Sciatic nerve (tissue), 2 donors: Measurements from ENCODE around the gene FBXO3. TPM values are rescaled to one million over a fixed set of nuclear protein-coding genes. Genes with fewer than 3 reads are reported as not detected.

Experiments used
- ATAC-seq: fragments of 200-7000 bp; cut with Tn5 transposase; one replicate; pipeline ENCODE4 v1.9.1; 2020; ENCODE audit warnings: mild to moderate bottlenecking, moderate library complexity
- DNase-seq: peaks from one replicate; pipeline ENCODE4 v3.0.0-alpha.2; 2020; ENCODE audit warnings: low spot score
- intact Hi-C: fragments of 100-400 bp; cut with DNase I; formaldehyde crosslinking; loops from one replicate; pipeline ENCODE4 v1.14.2; 2022
- total RNA-seq: library from RNA; stranded (reverse); fragmentation: NEBNext Ultra II Directional; extraction: Animal tissue kit (Norgen Biotek cat#: 25700); gene quantifications from one replicate; pipeline ENCODE4 v1.2.1, GENCODE V29; 2021
- donor health status: DM: no; HTN: no; CAD: no.
- donor health status: DM: no; HTN: no; CAD: no.

Gene FBXO3
- total RNA-seq, 1 donor from 2014 or later = 39.2 TPM

DNA sequence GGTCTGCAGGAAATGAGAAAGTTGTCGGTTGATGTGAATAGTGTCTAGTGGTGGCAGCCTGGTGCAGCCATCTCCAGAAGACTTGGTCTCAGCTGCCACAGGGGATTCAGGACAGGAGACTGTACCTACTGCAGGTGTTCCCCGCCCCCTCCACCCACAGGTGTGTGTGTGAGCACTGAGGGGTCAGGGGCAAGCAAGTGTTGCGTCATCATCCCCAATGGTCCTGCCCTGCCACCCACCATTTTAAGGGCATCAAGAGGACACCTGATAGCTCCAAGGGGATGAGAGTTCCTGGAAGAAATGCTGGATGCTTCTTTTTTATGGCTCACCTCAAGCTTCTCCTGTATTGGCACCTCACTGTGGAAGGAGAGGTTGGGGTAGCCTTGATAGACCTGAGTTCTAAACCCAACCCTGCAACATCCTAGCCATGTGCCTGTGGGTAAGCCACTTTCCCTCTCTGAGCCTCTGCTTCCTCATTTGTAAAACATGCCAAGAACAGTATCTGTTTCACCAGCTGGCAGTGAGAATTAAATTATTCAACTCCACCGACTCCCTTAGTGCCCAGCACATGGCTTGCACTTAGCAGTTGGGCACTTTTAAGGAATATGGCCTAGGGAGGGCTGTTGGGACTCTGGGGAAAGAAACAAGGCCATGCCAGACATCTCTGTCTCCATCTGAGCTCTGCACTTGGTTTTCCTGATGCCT is 79.8 kb downstream of the FBXO3 start:
- DNase-seq (no peak), ATAC-seq (no peak)
- intact Hi-C loops = no loop called here

DNA sequence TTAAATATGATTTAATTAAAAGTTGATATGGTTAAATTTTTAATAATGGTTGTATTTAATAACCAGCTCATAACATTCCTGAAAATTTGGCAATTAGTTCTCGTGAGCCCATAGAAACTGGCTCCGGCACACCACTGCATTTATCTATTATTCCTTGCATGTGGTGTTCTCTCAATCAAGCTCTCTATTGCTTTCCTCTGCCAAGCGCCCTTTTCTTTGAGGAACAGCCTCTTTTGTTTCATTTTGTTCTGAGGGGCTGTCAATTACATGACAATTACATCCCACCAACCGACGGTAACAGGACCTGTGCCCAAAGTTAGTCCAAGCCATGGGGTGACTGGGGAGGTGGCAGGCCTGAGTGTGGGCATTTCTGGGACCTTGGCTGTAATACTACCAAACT is 81.8 kb downstream of the FBXO3 start:
- no peak for ATAC-seq
- intact Hi-C loops = no loop called here

DNA sequence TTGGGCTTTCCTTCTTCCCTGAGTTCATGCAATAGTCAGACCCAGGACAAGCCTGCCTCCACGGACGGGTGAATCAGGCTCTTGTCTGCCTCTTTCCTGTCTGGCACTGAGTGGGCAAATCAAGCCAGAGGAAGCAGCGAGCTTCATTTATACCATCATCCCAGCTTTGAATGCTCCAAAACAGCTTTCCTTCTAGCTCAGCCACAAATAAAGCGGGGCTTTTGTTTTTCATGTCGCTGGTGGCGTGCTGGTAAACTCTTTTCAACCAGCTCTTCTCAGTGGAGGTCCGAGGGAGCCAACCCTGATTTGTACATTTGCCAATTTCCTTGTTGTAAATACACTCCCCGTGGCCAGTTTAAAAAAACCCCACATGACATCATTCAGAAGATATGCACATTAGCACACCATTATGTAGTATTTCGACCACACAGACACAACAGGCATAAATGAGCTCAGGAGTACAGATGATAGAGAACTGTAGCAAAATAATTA is 82.3 kb downstream of the FBXO3 start:
- intact Hi-C loops = no loop called here
- ATAC-seq = peak; percentile 86
- peak; percentile 70 for DNase-seq

More for the DNA sequence above, 81.8 kb downstream of the FBXO3 start:
- DNase-seq = no peak

GRCh38 chr11:33691066-33691864 is 83.1 kb downstream of the FBXO3 start:
- DNase-seq = no peak
- intact Hi-C loops = no loop called here
- ATAC-seq = no peak

Other genes with a start within 250 kb of the FBXO3 start
- not detected for gene C11orf91, start 73.7 kb downstream of the FBXO3 start, total RNA-seq
- 679 TPM for gene CD59, start 38.1 kb downstream of the FBXO3 start, total RNA-seq
- gene LMO2, start 117.6 kb upstream of the FBXO3 start, total RNA-seq = 28.3 TPM